GM23248 (cell line): Measurements from ENCODE around the gene LOXHD1.

ENCODE experiments used
- EZH2 ChIP-seq: fragments of 200-600 bp; sonication (generic); IDR thresholded peaks from 2 replicates; pipeline ENCODE4 v1.6.1; 2018; ENCODE audit warnings: antibody characterized with exemption, mild to moderate bottlenecking; ENCODE audit not compliant: insufficient read depth, poor library complexity, severe bottlenecking
- EZH2phosphoT487 ChIP-seq: fragments of 200-600 bp; sonication (generic); IDR thresholded peaks from 2 replicates; pipeline ENCODE4 v1.6.1; 2018; ENCODE audit warnings: antibody characterized with exemption, moderate library complexity, mild to moderate bottlenecking, low read depth; ENCODE audit not compliant: insufficient read depth

- no peak for TF ChIP-seq EZH2
- no peak for TF ChIP-seq EZH2phosphoT487
Measured at GRCh38 chr18:46704816-46705215, 47.8 kb upstream of the LOXHD1 start.
